Activated T-cell treated with anti-CD3 and anti-CD28 coated beads, Interleukin-2, amount 50 U/mL, for 72 hours (primary cell): Measurements from ENCODE around the gene OGFOD3. TPM values are rescaled to one million over a fixed set of nuclear protein-coding genes. Genes with fewer than 3 reads are reported as not detected.
"Not testable (repeated sequence)": the region's sequence is repeated elsewhere in the genome, so short reads cannot be mapped to it uniquely, and the experiment has no call there.

Experiments
- ATAC-seq, 2 donors: fragments of 150-1000 bp; cut with Tn5 transposase; replicated peaks in 1 of 2; 2 replicates each; pipeline ENCODE4 v1.10.0; 2021; ENCODE audit warnings: moderate library complexity in 2 of 2, mild to moderate bottlenecking in 1 of 2
- DNase-seq, 2 donors: peaks; one replicate each; pipeline ENCODE4 v3.0.0; 2021 to 2022; ENCODE audit warnings: mixed read lengths in 1 of 2
- H3K27ac Mint-ChIP-seq: one replicate; pipeline ENCODE4 v1.8.0; 2022; ENCODE audit warnings: mild to moderate bottlenecking, moderate library complexity, mixed read lengths
- H3K27me3 Mint-ChIP-seq: one replicate; pipeline ENCODE4 v1.8.0; 2022; ENCODE audit warnings: low read depth, mixed read lengths
- H3K36me3 Mint-ChIP-seq, 2 donors: one replicate each; pipeline ENCODE4 v1.8.0; 2022; ENCODE audit warnings: mixed read lengths in 2 of 2, mild to moderate bottlenecking in 1 of 2; ENCODE audit not compliant: insufficient read depth in 2 of 2
- H3K4me1 Mint-ChIP-seq: one replicate; pipeline ENCODE4 v1.8.0; 2022; ENCODE audit warnings: low read depth, mixed read lengths
- H3K4me3 Mint-ChIP-seq, 2 donors: one replicate each; pipeline ENCODE4 v1.8.0; 2022; ENCODE audit warnings: mild to moderate bottlenecking in 2 of 2, mixed read lengths in 2 of 2, moderate library complexity in 2 of 2
- H3K9me3 Mint-ChIP-seq, 2 donors: one replicate each; pipeline ENCODE4 v1.8.0; 2022; ENCODE audit warnings: mixed read lengths in 2 of 2
- total RNA-seq, 2 donors: library from RNA; stranded (reverse); gene quantifications; one replicate each; pipeline ENCODE4 v1.2.3, GENCODE V29; 2022

OGFOD3 gene
- total RNA-seq, 2 donors from 2014 or later = 17.2 to 17.7 TPM

DNA sequence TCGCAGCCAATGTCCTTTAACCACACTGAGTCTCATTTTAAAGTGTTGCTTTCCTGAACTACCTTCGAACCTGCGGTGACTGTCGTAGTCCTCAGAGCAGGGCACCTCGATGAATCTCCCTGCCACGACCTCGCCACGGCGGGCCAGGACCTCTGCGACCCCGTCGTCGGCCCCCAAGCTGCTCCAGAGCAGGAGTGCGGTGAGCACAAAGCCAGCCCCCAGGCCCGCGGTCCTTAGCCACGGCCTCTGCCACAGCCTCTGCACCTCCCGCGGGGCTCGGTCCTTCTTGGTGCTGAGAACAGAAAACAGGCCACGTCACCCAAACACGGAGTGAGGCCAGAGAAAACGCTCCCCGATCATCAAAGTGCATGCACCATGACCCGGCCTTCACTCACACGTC lies 3.0 kb downstream of the OGFOD3 start:
- Mint-ChIP-seq H3K9me3 (no peaks in the 10 kb centered on the region), H3K4me1 (peaks cover 30% of the 10 kb centered on the region), H3K4me3 (peak overlapping the region in 1 of 2 donors; percentile 13), H3K27me3 (no peaks in the 10 kb centered on the region), H3K36me3 (peaks cover 0 to 6% of the 10 kb centered on the region in 2 donors), H3K27ac (no peak overlapping the region)
- DNase-seq (no peak), ATAC-seq (no peak)

DNA sequence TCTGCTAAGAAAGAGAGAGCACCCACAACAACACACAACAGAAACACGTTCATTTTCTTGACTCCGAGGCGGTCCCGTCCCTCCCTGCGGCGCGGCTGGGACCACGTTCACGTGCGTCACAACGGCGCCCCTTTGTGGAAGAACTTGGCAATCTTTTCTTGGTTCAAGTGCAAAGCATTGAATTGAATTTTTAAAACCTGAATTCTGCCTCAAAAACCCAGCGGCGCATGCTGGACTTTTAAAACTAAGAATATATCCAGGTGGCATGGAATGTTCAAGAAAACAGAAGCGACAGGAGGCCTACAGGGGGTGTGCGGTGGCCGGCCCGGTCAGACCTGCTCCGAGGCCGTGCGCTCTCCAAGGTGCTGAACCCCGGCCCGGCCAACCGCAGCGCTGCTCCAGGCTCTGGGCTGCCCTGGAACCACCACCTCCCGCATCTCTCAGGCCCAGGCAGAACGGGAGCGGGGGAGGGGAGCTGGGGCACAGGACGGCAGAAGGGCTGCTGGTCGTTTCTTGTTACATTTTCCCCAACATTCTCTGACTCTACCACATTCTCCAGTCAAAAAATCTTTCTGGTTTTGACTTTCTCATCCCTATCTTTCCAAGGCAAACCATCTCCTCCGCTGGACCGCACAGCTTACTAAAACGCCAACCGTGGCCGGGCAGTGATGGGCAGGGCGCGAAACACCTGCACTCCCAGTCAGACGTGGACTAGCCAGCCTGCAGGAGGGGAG lies 3.7 kb downstream of the OGFOD3 start:
- DNase-seq (peak; percentile 78 to 80), ATAC-seq (peak; percentile 35 to 36)
- H3K36me3 Mint-ChIP-seq = peaks cover 0 to 2% of the 10 kb centered on the region in 2 donors
- no peaks in the 10 kb centered on the region for H3K27me3 Mint-ChIP-seq
- H3K9me3 Mint-ChIP-seq = no peaks in the 10 kb centered on the region
- H3K4me1 Mint-ChIP-seq = peaks cover 24% of the 10 kb centered on the region
- H3K4me3 Mint-ChIP-seq = peak overlapping the region; percentile 13 to 22
- no peak overlapping the region for H3K27ac Mint-ChIP-seq

DNA sequence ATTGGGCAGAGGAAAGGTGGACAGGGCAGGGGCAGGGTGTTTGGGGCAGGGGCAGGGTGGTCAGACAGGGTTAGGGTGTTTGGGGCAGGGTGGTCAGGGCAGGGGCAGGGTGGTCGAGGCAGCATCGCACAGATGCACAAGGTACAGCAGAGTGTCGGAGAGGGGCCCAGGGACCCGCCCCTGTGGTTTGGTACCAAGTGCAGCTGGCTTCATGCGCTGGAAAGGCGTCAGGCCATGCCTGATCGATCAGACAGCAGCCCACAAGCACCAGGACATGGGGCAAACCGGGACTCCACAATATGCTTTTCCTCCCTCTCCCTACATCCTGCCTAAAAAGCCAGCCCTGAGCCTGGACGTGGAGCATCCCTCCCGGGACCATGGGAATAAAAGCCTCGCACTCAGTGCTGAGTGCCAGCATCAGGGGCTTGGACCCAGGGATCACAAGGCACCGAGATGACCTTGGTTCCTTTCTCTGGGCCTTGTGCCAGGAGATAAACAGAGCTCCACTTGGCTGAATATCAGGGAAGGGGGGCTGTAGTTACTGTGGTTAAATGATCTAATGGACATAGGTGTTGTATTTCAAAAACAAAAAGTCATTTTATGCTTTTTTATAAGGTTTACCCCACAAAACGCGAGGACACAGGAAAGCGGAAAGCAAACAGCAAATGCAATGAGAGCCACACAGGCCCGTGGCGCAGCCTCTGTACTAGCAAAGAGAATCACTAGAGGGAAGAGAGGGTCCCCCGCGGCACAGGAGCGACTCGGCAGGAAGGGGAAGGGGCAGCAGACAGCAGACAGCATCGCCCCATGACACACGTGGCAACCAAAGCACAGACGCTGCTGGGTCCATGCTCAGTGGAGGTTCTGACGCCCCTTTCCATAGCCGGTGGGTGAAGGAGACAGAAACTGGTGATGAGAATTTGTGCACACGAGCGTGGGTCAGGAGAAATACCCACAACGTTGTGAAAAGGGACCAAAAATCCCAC lies 5.6 kb downstream of the OGFOD3 start:
- DNase-seq = no peak
- Mint-ChIP-seq H3K36me3 (peaks cover 0 to 2% of the 10 kb centered on the region in 2 donors), H3K4me3 (no peak overlapping the region), H3K27ac (no peak overlapping the region), H3K9me3 (no peaks in the 10 kb centered on the region), H3K27me3 (no peaks in the 10 kb centered on the region), H3K4me1 (peaks cover 22% of the 10 kb centered on the region)
- no peak for ATAC-seq

DNA sequence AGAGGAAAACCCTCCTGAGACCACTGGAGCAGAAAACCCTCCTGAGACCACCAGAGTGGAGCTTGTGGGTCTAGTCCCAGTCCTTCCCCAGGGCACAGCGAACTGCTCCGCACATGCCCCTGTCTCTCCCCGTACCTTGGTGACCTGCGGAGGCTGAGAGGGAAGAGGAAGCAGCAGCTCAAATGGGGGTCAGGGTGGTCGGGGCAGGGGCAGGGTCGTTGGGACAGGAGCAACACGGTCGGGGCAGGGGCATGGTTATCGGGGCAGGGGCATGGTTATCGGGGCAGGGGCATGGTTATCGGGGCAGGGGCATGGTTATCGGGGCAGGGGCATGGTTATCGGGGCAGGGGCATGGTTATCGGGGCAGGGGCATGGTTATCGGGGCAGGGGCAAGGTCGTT lies 6.3 kb downstream of the OGFOD3 start:
- H3K27ac Mint-ChIP-seq, H3K9me3 Mint-ChIP-seq, H3K4me3 Mint-ChIP-seq, H3K27me3 Mint-ChIP-seq, ATAC-seq, H3K36me3 Mint-ChIP-seq, DNase-seq: not testable (repeated sequence)
- peaks cover 25% of the 10 kb centered on the region for H3K4me1 Mint-ChIP-seq

DNA sequence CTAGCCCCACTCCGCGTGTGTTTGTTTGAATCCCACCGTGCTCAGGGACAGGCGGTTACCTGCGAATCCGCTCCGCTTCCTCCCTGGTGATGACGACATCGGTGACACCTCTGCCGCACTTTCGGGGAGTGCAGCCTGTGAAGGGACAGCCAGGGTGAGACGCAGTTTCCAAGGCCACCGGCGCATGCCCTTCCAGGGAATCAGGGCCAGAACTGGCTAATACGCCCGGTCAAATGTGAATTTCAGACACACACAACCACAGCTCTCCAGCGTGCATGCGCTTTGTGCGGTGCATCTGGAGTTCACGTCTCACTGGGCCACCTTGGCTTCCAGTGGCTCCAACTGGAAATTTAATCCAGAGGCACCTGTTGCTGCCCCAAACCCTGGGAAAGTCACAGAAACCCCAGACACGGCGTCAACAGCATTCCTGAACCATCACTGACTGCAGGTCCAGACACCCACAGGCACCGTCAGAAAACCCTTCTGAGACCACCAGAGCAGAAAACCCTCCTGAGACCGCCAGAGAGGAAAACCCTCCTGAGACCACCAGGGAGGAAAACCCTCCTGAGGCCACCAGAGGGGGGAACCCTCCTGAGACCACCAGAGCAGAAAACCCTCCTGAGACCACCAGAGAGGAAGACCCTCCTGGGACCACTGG lies 6.9 kb downstream of the OGFOD3 start:
- Mint-ChIP-seq H3K36me3 (peaks cover 0 to 2% of the 10 kb centered on the region in 2 donors), H3K4me1 (peaks cover 25% of the 10 kb centered on the region), H3K4me3 (no peak overlapping the region), H3K27ac (no peak overlapping the region), H3K27me3 (no peaks in the 10 kb centered on the region), H3K9me3 (no peaks in the 10 kb centered on the region)
- no peak for ATAC-seq
- DNase-seq = no peak

DNA sequence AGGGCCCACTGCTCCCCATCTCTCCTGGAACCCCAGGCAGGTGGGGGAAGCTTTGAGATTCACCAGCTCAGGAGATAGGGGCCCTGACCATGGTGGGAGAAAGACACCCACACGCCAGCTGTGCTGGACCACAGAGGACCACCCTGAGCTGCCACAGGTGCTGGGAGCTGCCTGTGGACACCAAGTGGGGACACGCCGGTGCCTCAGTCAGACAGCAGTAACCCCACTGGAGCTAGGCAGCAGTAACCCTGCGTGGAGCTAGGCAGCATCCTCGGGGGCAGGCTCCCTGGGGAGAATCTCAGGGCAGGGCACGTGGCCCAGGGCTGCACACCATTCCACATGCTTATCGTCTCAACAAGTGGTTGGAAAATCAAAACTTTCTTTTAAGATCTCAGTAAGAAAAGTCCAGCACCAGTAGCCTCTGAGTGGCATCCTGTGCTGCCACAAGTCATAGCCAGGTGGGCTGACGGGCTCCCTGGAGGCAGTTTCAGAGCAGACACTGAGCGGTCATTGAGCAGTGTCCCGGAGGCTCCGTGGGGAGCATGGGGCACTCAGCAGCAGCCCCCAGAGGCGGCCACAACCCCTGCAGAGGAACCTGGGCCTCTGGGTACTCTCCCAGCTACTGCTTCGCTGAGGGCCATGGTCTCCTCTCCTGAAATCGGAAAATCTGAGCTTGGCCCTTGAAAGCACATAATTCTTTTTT lies 8.2 kb downstream of the OGFOD3 start:
- DNase-seq = no peak
- Mint-ChIP-seq H3K9me3 (no peaks in the 10 kb centered on the region), H3K4me1 (peaks cover 24% of the 10 kb centered on the region), H3K36me3 (peaks cover 0 to 3% of the 10 kb centered on the region in 2 donors), H3K27ac (no peak overlapping the region), H3K27me3 (no peaks in the 10 kb centered on the region), H3K4me3 (no peak overlapping the region)
- no peak for ATAC-seq

DNA sequence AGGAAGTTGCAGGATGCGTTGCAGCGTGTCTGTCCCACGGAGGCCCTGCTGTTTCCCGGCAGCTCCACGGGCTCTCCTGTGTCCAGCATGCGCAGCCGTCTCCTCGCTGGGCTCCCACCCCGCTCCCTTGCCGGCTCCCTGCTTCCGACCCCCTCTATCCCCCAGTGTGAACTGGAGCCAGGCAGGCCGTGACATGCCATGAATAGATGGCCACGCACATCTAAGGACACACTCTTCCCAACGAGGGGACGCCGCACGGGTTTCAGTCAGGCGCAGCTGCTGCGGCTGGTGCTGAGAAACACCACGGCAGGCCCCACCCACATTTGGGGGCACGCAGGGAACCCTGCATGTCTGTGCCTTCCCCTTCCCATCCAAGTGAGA lies 9.5 kb downstream of the OGFOD3 start:
- ATAC-seq = no peak
- no peak overlapping the region for H3K27ac Mint-ChIP-seq
- peaks cover 13% of the 10 kb centered on the region for H3K4me1 Mint-ChIP-seq
- H3K36me3 Mint-ChIP-seq = peaks cover 0 to 1% of the 10 kb centered on the region in 2 donors
- no peak overlapping the region for H3K4me3 Mint-ChIP-seq
- DNase-seq = no peak
- H3K27me3 Mint-ChIP-seq = no peaks in the 10 kb centered on the region
- H3K9me3 Mint-ChIP-seq = no peaks in the 10 kb centered on the region

DNA sequence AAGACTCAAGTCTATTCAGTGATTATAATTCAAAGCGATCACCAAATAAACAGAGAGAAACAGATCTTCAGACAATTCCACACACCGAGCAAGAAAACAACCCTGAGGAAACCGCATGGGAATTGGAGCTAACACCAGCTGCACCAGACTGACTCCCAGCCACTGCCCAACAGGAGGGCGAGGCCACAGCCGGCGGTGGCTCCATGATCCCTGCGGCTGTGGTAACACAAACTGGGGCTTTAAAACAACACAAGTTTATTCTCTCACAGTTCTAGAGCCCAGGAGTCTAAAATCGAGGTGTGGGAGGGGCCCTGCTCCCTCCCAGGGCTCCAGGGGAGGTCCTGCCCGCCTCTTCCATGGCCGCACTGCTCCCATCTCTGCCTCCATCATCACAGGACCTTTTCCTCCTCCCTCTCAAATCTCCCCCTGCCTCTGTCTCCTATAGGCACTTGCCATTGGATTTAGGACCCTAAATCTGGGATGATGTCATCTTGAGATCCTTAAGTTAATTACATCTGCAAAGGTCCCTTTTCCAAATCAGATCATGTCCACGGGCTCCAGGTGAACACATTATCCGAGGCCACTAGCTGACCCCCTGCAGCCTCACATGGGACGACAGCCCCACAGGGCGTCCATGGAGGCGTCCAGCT lies 10.0 kb downstream of the OGFOD3 start:
- no peaks in the 10 kb centered on the region for H3K27me3 Mint-ChIP-seq
- H3K36me3 Mint-ChIP-seq = peaks cover 0 to 1% of the 10 kb centered on the region in 2 donors
- H3K4me3 Mint-ChIP-seq = no peak overlapping the region

DNA sequence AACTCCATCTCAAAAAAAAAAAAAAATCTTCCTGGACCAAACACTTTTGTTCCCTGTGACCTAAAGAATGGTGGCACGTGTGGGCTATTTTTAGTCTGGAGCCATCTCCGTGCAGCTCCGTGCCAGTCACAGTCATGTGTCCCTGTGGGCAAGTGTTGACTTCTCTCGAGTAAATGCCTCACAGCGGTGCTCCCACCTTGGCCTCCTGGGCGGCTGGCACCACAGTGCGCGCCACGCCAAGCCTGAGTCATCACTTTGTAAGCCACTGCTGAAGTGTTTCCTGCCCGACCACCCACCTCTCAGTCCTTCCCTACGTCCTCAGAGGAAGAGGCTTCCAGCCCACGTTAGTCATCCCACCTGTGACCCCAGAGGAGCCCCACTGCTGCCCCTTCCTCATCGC lies 11.1 kb downstream of the OGFOD3 start:
- H3K27ac Mint-ChIP-seq = peak overlapping the region; percentile 38

More for the DNA sequence above, 10.0 kb downstream of the OGFOD3 start:
- Mint-ChIP-seq H3K9me3 (no peaks in the 10 kb centered on the region), H3K4me1 (peaks cover 13% of the 10 kb centered on the region), H3K27ac (no peak overlapping the region)
- ATAC-seq (no peak), DNase-seq (no peak)

DNA sequence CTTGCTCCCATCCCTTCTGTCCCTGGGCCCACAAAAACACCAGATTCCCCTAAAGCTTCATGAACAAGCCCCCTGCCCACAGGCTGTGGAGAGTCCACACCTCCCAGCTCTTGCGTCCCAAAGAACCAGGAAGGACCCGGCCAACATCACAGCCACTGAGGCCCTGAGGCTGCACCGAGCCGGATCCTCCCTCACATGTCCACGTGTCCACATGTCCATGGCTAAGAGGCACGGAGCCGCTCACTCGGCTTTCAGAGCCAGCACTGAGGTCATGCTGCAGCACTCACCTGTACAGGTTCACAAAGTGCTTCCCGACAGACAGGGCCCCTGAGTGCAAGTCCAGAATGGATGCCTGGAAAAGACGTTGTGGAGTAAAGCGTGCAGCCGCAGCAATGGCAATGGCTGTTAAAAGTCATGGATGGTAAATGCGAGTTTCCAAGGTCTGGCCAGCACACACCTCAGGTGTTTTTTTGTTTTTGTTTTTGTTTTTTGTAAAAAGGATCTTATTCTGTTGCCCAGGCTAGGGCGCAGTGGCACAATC lies 12.2 kb downstream of the OGFOD3 start:
- Mint-ChIP-seq H3K36me3 (peaks cover 0 to 6% of the 10 kb centered on the region in 2 donors), H3K27ac (no peak overlapping the region), H3K4me1 (peaks cover 24% of the 10 kb centered on the region), H3K9me3 (no peaks in the 10 kb centered on the region), H3K27me3 (no peaks in the 10 kb centered on the region), H3K4me3 (no peak overlapping the region)
- no peak for DNase-seq
- ATAC-seq = no peak

More for the DNA sequence above, 11.1 kb downstream of the OGFOD3 start:
- ATAC-seq (peak in 1 of 2 donors; percentile 47), DNase-seq (no peak)
- no peaks in the 10 kb centered on the region for H3K27me3 Mint-ChIP-seq
- H3K36me3 Mint-ChIP-seq = peaks cover 0 to 4% of the 10 kb centered on the region in 2 donors
- H3K9me3 Mint-ChIP-seq = no peaks in the 10 kb centered on the region
- peaks cover 16% of the 10 kb centered on the region for H3K4me1 Mint-ChIP-seq
- H3K4me3 Mint-ChIP-seq = no peak overlapping the region

DNA sequence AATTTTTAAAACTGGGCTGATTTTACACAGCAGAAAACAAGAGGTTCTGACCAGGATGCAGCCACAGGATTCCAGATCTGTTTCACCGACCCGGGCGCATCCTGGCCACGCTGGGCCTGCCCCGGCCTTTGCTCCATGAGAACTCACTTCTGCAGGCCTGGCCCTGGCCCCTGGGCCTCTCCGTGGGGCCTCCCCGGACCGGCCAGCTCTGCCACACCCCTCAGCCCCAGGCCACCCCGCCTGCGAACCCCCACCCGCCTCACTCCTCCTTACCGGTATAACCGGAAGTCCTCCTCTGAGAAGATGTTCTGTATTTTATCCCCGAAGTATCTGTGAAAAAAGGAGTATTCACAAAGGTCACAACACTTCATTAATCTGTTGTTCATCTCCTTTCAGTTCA lies 13.3 kb downstream of the OGFOD3 start:
- no peaks in the 10 kb centered on the region for H3K27me3 Mint-ChIP-seq
- ATAC-seq (no peak), DNase-seq (no peak)
- no peak overlapping the region for H3K4me3 Mint-ChIP-seq
- H3K4me1 Mint-ChIP-seq = peaks cover 34% of the 10 kb centered on the region
- H3K27ac Mint-ChIP-seq = no peak overlapping the region
- H3K9me3 Mint-ChIP-seq = no peaks in the 10 kb centered on the region
- H3K36me3 Mint-ChIP-seq = peaks cover 2 to 7% of the 10 kb centered on the region in 2 donors
